A549 (cell line): ENCODE results near the gene DNM1.

Experiments used
- CTCF ChIP-seq: fragments of >200 bp; sonication (Bioruptor Twin); formaldehyde crosslinking; IDR thresholded peaks from 3 replicates; pipeline ENCODE4 v1.5.1; 2016
- REST ChIP-seq: fragments of 200-600 bp; sonication (generic); IDR thresholded peaks from 2 replicates; pipeline ENCODE4 v1.6.1; 2016; ENCODE audit warnings: antibody characterized with exemption, mild to moderate bottlenecking, moderate library complexity
- TP53 ChIP-seq: fragments of 250-450 bp; sonication (Bioruptor Pico); IDR thresholded peaks from 2 replicates; pipeline ENCODE4 v1.5.0; 2021; ENCODE audit warnings: mild to moderate bottlenecking, moderate library complexity

- TF ChIP-seq CTCF (no peak), TP53 (CRISPR knock-in tag) (no peak), REST (no peak)
These were observed 30.7 kb downstream of the DNM1 start for GRCh38 chr9:128233817-128234406.
